Smooth muscle cell of the brain vasculature (primary cell): ENCODE data around the gene CD48.

Experiments
- DNase-seq: peaks from one replicate; pipeline ENCODE4 v3.0.0-alpha.2; 2012; ENCODE audit warnings: low read depth, low spot score

The CD48 gene

GRCh38 chr1:160634543-160635491, 76.8 kb downstream of the CD48 start:
- no peak for DNase-seq

GRCh38 chr1:160633330-160633903, 78.2 kb downstream of the CD48 start:
- no peak for DNase-seq

- DNase-seq, result no peak
These were observed 79.5 kb downstream of the CD48 start for GRCh38 chr1:160631983-160632625.

GRCh38 chr1:160630523-160631451, 80.8 kb downstream of the CD48 start:
- no peak for DNase-seq

GRCh38 chr1:160629286-160630210, 82.1 kb downstream of the CD48 start:
- DNase-seq, result no peak

- no peak for DNase-seq
These were observed 82.8 kb downstream of the CD48 start for GRCh38 chr1:160628799-160629263.
